ENCODE results near the gene PLA2G2A.

GRCh38 chr1:19946331-19946751 lies 33.1 kb downstream of the PLA2G2A start:
- TF ChIP-seq POLR2A (IDR thresholded peaks at IDR 0.05) (no peak), CTCF (IDR thresholded peaks at IDR 0.05) (no peak)
